CD14-positive monocyte (primary cell): ENCODE results near the gene YDJC. TPM values are rescaled to one million over a fixed set of nuclear protein-coding genes. Genes with fewer than 3 reads are reported as not detected.

ENCODE experiments used
- DNase-seq, 3 donors: peaks; one replicate each; pipeline ENCODE4 v3.0.0-alpha.2; 2011 to 2022
- H2AFZ ChIP-seq: 2 replicates; pipeline ENCODE4 v1.6.0; 2012; ENCODE audit warnings: mild to moderate bottlenecking, low read depth, low read length, inconsistent platforms; ENCODE audit not compliant: insufficient read depth, poor library complexity, severe bottlenecking
- H3K27ac ChIP-seq, 2 donors: 1 replicate in 1 of 2; 2 replicates in 1 of 2; pipeline ENCODE4 v1.5.1; 2012 to 2013; ENCODE audit warnings: low read length in 2 of 2, control low read depth in 1 of 2, inconsistent platforms in 1 of 2, low read depth in 1 of 2, mild to moderate bottlenecking in 1 of 2
- H3K27me3 ChIP-seq, 2 donors: one replicate each; pipeline versions ENCODE4 v1.6.0 to v1.6.1; 2011 to 2013; ENCODE audit warnings: low read length in 2 of 2; ENCODE audit not compliant: control insufficient read depth in 2 of 2, insufficient read depth in 2 of 2
- H3K36me3 ChIP-seq, 2 donors: replicated peaks in 1 of 2; 1 replicate in 1 of 2; 2 replicates in 1 of 2; pipeline versions ENCODE4 v1.5.1 to v1.6.1; 2012 to 2013; ENCODE audit warnings: low read length in 2 of 2, control low read depth in 1 of 2, inconsistent platforms in 1 of 2, mild to moderate bottlenecking in 1 of 2; ENCODE audit not compliant: insufficient read depth in 2 of 2, control insufficient read depth in 1 of 2
- H3K4me1 ChIP-seq, 2 donors: 1 replicate in 1 of 2; 2 replicates in 1 of 2; pipeline versions ENCODE4 v1.5.1 to v1.6.1; 2012 to 2013; ENCODE audit warnings: low read length in 2 of 2, control low read depth in 1 of 2, inconsistent platforms in 1 of 2, mild to moderate bottlenecking in 1 of 2, moderate library complexity in 1 of 2; ENCODE audit not compliant: insufficient read depth in 2 of 2, control insufficient read depth in 1 of 2
- H3K4me2 ChIP-seq: replicated peaks from 2 replicates; pipeline ENCODE3; 2012; ENCODE audit warnings: low read length, moderate library complexity, mild to moderate bottlenecking; ENCODE audit not compliant: poor library complexity, severe bottlenecking; ENCODE audit errors: extremely low read depth
- H3K4me3 ChIP-seq, 3 experiments: fragments of 200-600 bp in 1 of 3; sonication (generic) in 1 of 3; replicated peaks in 1 of 3; 1 replicate in 2 of 3; 2 replicates in 1 of 3; pipeline ENCODE4 v1.5.1; 2011 to 2013; ENCODE audit warnings: low read length in 3 of 3, mild to moderate bottlenecking in 3 of 3, control low read depth in 2 of 3, low read depth in 2 of 3, inconsistent platforms in 1 of 3, moderate library complexity in 1 of 3
- H3K79me2 ChIP-seq: 2 replicates; pipeline ENCODE4 v1.6.0; 2012; ENCODE audit warnings: mild to moderate bottlenecking, control low read depth, inconsistent platforms, low read length, moderate library complexity; ENCODE audit not compliant: insufficient read depth
- H3K9ac ChIP-seq: 2 replicates; pipeline ENCODE4 v1.6.0; 2017; ENCODE audit warnings: low read length, mild to moderate bottlenecking; ENCODE audit not compliant: insufficient read depth, poor library complexity, severe bottlenecking
- H3K9me3 ChIP-seq, 2 donors: replicated peaks in 1 of 2; 1 replicate in 1 of 2; 2 replicates in 1 of 2; pipeline versions ENCODE4 v1.5.1 to v1.6.1; 2012 to 2013; ENCODE audit warnings: low read length in 2 of 2, control low read depth in 1 of 2; ENCODE audit not compliant: control insufficient read depth in 1 of 2, insufficient read depth in 1 of 2
- H4K20me1 ChIP-seq: 2 replicates; pipeline ENCODE4 v1.6.0; 2012; ENCODE audit warnings: mild to moderate bottlenecking, low read length, control low read depth, moderate library complexity; ENCODE audit not compliant: insufficient read depth
- H3K27ac Mint-ChIP-seq, 7 donors: one replicate each; pipeline ENCODE4 v1.8.0; 2020; ENCODE audit warnings: mild to moderate bottlenecking in 7 of 7, mixed read lengths in 7 of 7, moderate library complexity in 6 of 7, inconsistent platforms in 2 of 7
- H3K27me3 Mint-ChIP-seq, 3 donors: one replicate each; pipeline ENCODE4 v1.8.0; 2021 to 2022; ENCODE audit warnings: low read depth in 3 of 3, mild to moderate bottlenecking in 3 of 3, mixed read lengths in 3 of 3, moderate library complexity in 3 of 3, inconsistent platforms in 1 of 3
- H3K36me3 Mint-ChIP-seq, 2 donors: one replicate each; pipeline ENCODE4 v1.8.0; 2020; ENCODE audit warnings: mixed read lengths in 2 of 2, inconsistent platforms in 1 of 2, mild to moderate bottlenecking in 1 of 2
- H3K4me1 Mint-ChIP-seq: one replicate; pipeline ENCODE4 v1.8.0; 2020; ENCODE audit warnings: mild to moderate bottlenecking, mixed read lengths
- H3K4me3 Mint-ChIP-seq, 2 donors: one replicate each; pipeline ENCODE4 v1.8.0; 2020; ENCODE audit warnings: mild to moderate bottlenecking in 2 of 2, mixed read lengths in 2 of 2, moderate library complexity in 1 of 2
- H3K9me3 Mint-ChIP-seq, 7 donors: one replicate each; pipeline ENCODE4 v1.8.0; 2020 to 2022; ENCODE audit warnings: mixed read lengths in 7 of 7, mild to moderate bottlenecking in 6 of 7, moderate library complexity in 6 of 7, inconsistent platforms in 2 of 7
- CTCF ChIP-seq: fragments of 200-600 bp; IDR thresholded peaks from one replicate; pipeline ENCODE4 v1.8.0; 2022; ENCODE audit warnings: antibody characterized with exemption, mild to moderate bottlenecking
- WGBS: methylation state at CpG from one replicate; pipeline ENCODE4 v1.1.5; 2013; ENCODE audit warnings: missing lambda C conversion rate; ENCODE audit not compliant: insufficient coverage; 5-methylcytosine and 5-hydroxymethylcytosine counted together
- intact Hi-C, 2 donors: fragments of 100-400 bp; cut with micrococcal nuclease; formaldehyde crosslinking; loops; one replicate each; pipeline versions ENCODE4 v1.15.0 to v1.15.1; 2023
- polyA plus RNA-seq, 3 donors: library from polyadenylated mRNA; depleted of rRNA in 1 of 3; unstranded in 2 of 3; stranded (reverse) in 1 of 3; fragments of 300-500 nt in 2 of 3; fragments of >200 nt in 1 of 3; fragmentation: Illumina TruSeq in 2 of 3; gene quantifications; 1 replicate in 2 of 3; 2 replicates in 1 of 3; pipeline ENCODE4 v1.2.3, GENCODE V29; 2012 to 2021

The YDJC gene
- polyA plus RNA-seq, 3 donors, result 26.5 to 32.9 (median 26.7) TPM

GRCh38 chr22:21669026-21669425 lies 39.2 kb upstream of the YDJC start:
- intact Hi-C loops, result no loop called here
- peaks cover 41 to 48% of the 10 kb centered on the region in 2 donors for H3K36me3 Mint-ChIP-seq

GRCh38 chr22:21666786-21667185 lies 37.0 kb upstream of the YDJC start:
- Mint-ChIP-seq H3K27me3 (no peaks in the 10 kb centered on the region), H3K27ac (peak overlapping the region; percentile 82 to 99 (median 98)), H3K36me3 (peaks cover 21 to 25% of the 10 kb centered on the region in 2 donors), H3K4me3 (peak overlapping the region; percentile 94 to 96), H3K4me1 (peaks cover 29% of the 10 kb centered on the region), H3K9me3 (peaks cover 0 to 2% (median 0%) of the 10 kb centered on the region in 7 donors)
- 58% methylated on average over 11 of the region's 16 CpGs for WGBS
- intact Hi-C loops, result no loop called here
- Histone ChIP-seq H3K36me3 (peaks cover 18 to 27% of the 10 kb centered on the region in 2 donors), H3K27me3 (no peaks in the 10 kb centered on the region), H3K4me2 (peak overlapping the region; percentile 85), H3K27ac (peak overlapping the region; percentile 87 to 96), H3K9me3 (no peaks in the 10 kb centered on the region), H3K79me2 (peaks cover 41% of the 10 kb centered on the region), H4K20me1 (peaks cover 10% of the 10 kb centered on the region), H2AFZ (peak overlapping the region; percentile 95), H3K4me1 (peaks cover 12 to 18% of the 10 kb centered on the region in 2 donors), H3K9ac (peak overlapping the region; percentile 87), H3K4me3 (peak overlapping the region; percentile 61 to 94 (median 76))
- DNase-seq, result no peak
- TF ChIP-seq CTCF, result no peak

More at GRCh38 chr22:21669026-21669425, 39.2 kb upstream of the YDJC start:
- peak overlapping the region in 5 of 7 donors; percentile 27 to 46 (median 34) for H3K27ac Mint-ChIP-seq
- Histone ChIP-seq H2AFZ (no peak overlapping the region), H3K36me3 (peaks cover 39 to 49% of the 10 kb centered on the region in 2 donors), H3K9ac (no peak overlapping the region), H3K4me1 (peaks cover 12 to 18% of the 10 kb centered on the region in 2 donors), H3K9me3 (no peaks in the 10 kb centered on the region), H3K79me2 (peaks cover 52% of the 10 kb centered on the region), H3K4me3 (no peak overlapping the region), H3K4me2 (no peak overlapping the region), H3K27ac (no peak overlapping the region), H3K27me3 (no peaks in the 10 kb centered on the region), H4K20me1 (peaks cover 30% of the 10 kb centered on the region)
- no peak for TF ChIP-seq CTCF
- H3K4me3 Mint-ChIP-seq, result no peak overlapping the region
- H3K4me1 Mint-ChIP-seq, result peaks cover 36% of the 10 kb centered on the region
- H3K27me3 Mint-ChIP-seq, result peaks cover 0 to 2% (median 0%) of the 10 kb centered on the region in 3 donors
- DNase-seq, result no peak
- H3K9me3 Mint-ChIP-seq, result peaks cover 0 to 2% (median 0%) of the 10 kb centered on the region in 7 donors
- WGBS, result 97% methylated on average over 5 of the region's 9 CpGs
